GM21786 (cell line): ENCODE results near the gene SLC13A3.
"Not testable (repeated sequence)": the region's sequence is repeated elsewhere in the genome, so short reads cannot be mapped to it uniquely, and the experiment has no call there.

Experiments
- ATAC-seq: cut with Tn5 transposase; IDR thresholded peaks from one replicate; pipeline ENCODE4 v1.9.1; 2021; ENCODE audit not compliant: unreplicated experiment

The SLC13A3 gene

GRCh38 chr20:46682063-46682821, 31.0 kb upstream of the SLC13A3 start:
- ATAC-seq, result no peak

GRCh38 chr20:46681032-46681854, 30.0 kb upstream of the SLC13A3 start:
- no peak for ATAC-seq

- ATAC-seq, result no peak
Observed at GRCh38 chr20:46680684-46681031, 29.4 kb upstream of the SLC13A3 start.

- ATAC-seq, result no peak
Observed at GRCh38 chr20:46678516-46678915, 27.3 kb upstream of the SLC13A3 start.

- no peak for ATAC-seq
Observed at GRCh38 chr20:46677608-46678007, 26.3 kb upstream of the SLC13A3 start.

- not testable (repeated sequence) for ATAC-seq
Observed at GRCh38 chr20:46676649-46677316, 25.5 kb upstream of the SLC13A3 start.

GRCh38 chr20:46674253-46675083, 23.2 kb upstream of the SLC13A3 start:
- ATAC-seq, result no peak

GRCh38 chr20:46673394-46674252, 22.4 kb upstream of the SLC13A3 start:
- no peak for ATAC-seq

- ATAC-seq, result no peak
Observed at GRCh38 chr20:46672543-46673148, 21.4 kb upstream of the SLC13A3 start.

GRCh38 chr20:46671866-46672542, 20.7 kb upstream of the SLC13A3 start:
- ATAC-seq, result no peak

- no peak for ATAC-seq
Observed at GRCh38 chr20:46670585-46671584, 19.6 kb upstream of the SLC13A3 start.

GRCh38 chr20:46670228-46670584, 18.9 kb upstream of the SLC13A3 start:
- no peak for ATAC-seq

GRCh38 chr20:46666818-46667515, 15.7 kb upstream of the SLC13A3 start:
- no peak for ATAC-seq

- no peak for ATAC-seq
Observed at GRCh38 chr20:46666306-46666705, 15.0 kb upstream of the SLC13A3 start.

- no peak for ATAC-seq
Observed at GRCh38 chr20:46665602-46666001, 14.3 kb upstream of the SLC13A3 start.

GRCh38 chr20:46663531-46663930, 12.3 kb upstream of the SLC13A3 start:
- ATAC-seq, result no peak

- no peak for ATAC-seq
Observed at GRCh38 chr20:46661659-46662058, 10.4 kb upstream of the SLC13A3 start.
